Neural cell (in vitro differentiated cells): ENCODE results near the gene CNTN4. TPM values are rescaled to one million over a fixed set of nuclear protein-coding genes. Genes with fewer than 3 reads are reported as not detected.

Experiments used
- H2AFZ ChIP-seq: fragments of 200-600, 300-800 bp; sonication (generic), shearing (Covaris generic); 2 replicates; pipeline ENCODE4 v1.6.0; 2014; ENCODE audit warnings: low read depth, mild to moderate bottlenecking, antibody characterized with exemption, low read length, moderate library complexity
- H3F3A ChIP-seq: fragments of 200-600 bp; shearing (Covaris generic); 2 replicates; pipeline ENCODE4 v1.6.1; 2016; ENCODE audit warnings: mild to moderate bottlenecking, moderate library complexity, mixed read lengths, antibody characterized with exemption, low read length; ENCODE audit not compliant: insufficient read depth, poor library complexity, severe bottlenecking
- H3K27ac ChIP-seq: fragments of 200-600, 300-800 bp; sonication (generic), shearing (Covaris generic); 2 replicates; pipeline ENCODE4 v1.5.1; 2014; ENCODE audit warnings: mild to moderate bottlenecking, low read length, moderate library complexity
- H3K27me3 ChIP-seq: fragments of 300-800, 200-600 bp; sonication (generic), shearing (Covaris generic); 2 replicates; pipeline ENCODE4 v1.6.0; 2014; ENCODE audit warnings: mild to moderate bottlenecking, low read depth, low read length, moderate library complexity; ENCODE audit not compliant: insufficient read depth
- H3K36me3 ChIP-seq: fragments of 300-800, 200-600 bp; sonication (generic), shearing (Covaris generic); 2 replicates; pipeline ENCODE4 v1.5.1; 2014; ENCODE audit warnings: mild to moderate bottlenecking, antibody characterized with exemption, low read length, moderate library complexity; ENCODE audit not compliant: insufficient read depth
- H3K4me2 ChIP-seq: fragments of 300-800, 200-600 bp; sonication (generic), shearing (Covaris generic); 2 replicates; pipeline ENCODE4 v1.6.0; 2014; ENCODE audit warnings: mild to moderate bottlenecking, low read length
- H3K4me3 ChIP-seq: fragments of 300-800, 200-600 bp; sonication (generic), shearing (Covaris generic); 2 replicates; pipeline ENCODE4 v1.5.1; 2014; ENCODE audit warnings: mild to moderate bottlenecking, low read length, moderate library complexity
- H3K79me2 ChIP-seq: fragments of 200-600 bp; shearing (Covaris generic); replicated peaks from 2 replicates; pipeline ENCODE4 v1.6.0; 2014; ENCODE audit warnings: mild to moderate bottlenecking, low read length, moderate library complexity; ENCODE audit not compliant: insufficient read depth
- H3K9ac ChIP-seq: fragments of 300-800, 200-600 bp; sonication (generic), shearing (Covaris generic); 2 replicates; pipeline ENCODE4 v1.6.1; 2016; ENCODE audit warnings: mild to moderate bottlenecking, low read length, mixed read lengths
- H3K9me2 ChIP-seq: fragments of 200-600 bp; shearing (Covaris generic); 2 replicates; pipeline ENCODE4 v1.6.1; 2016; ENCODE audit warnings: mild to moderate bottlenecking, low read length, mixed read lengths; ENCODE audit not compliant: insufficient read depth
- H3K9me3 ChIP-seq: fragments of 200-600, 300-800 bp; sonication (generic), shearing (Covaris generic); 2 replicates; pipeline ENCODE4 v1.6.1; 2016; ENCODE audit warnings: mild to moderate bottlenecking, mixed run types, low read length, moderate library complexity, mixed read lengths
- H4K20me1 ChIP-seq: fragments of 200-600 bp; shearing (Covaris generic); 2 replicates; pipeline ENCODE4 v1.6.1; 2016; ENCODE audit warnings: mild to moderate bottlenecking, mixed run types; ENCODE audit not compliant: insufficient read depth
- CTCF ChIP-seq: fragments of 450-650 bp; IDR thresholded peaks from 2 replicates; pipeline ENCODE4 v1.5.1; 2014; ENCODE audit warnings: antibody characterized with exemption, mild to moderate bottlenecking, moderate library complexity; ENCODE audit not compliant: poor library complexity, severe bottlenecking
- EP300 ChIP-seq: fragments of 450-650 bp; conservative IDR thresholded peaks from 2 replicates; pipeline ENCODE4 v1.6.1; 2014; ENCODE audit warnings: antibody characterized with exemption, mild to moderate bottlenecking, moderate library complexity; ENCODE audit not compliant: poor library complexity, severe bottlenecking
- EZH2 ChIP-seq: fragments of 200-600, 300-800 bp; shearing (Covaris generic), sonication (generic); IDR thresholded peaks from 2 replicates; pipeline ENCODE4 v1.6.1; 2014; ENCODE audit warnings: antibody characterized with exemption, low read length, borderline replicate concordance, mild to moderate bottlenecking; ENCODE audit not compliant: insufficient read depth, poor library complexity, severe bottlenecking
- MXI1 ChIP-seq: fragments of 450-650 bp; conservative IDR thresholded peaks from 2 replicates; pipeline ENCODE4 v1.6.1; 2014; ENCODE audit warnings: antibody characterized with exemption, mild to moderate bottlenecking; ENCODE audit not compliant: poor library complexity, severe bottlenecking
- POLR2AphosphoS5 ChIP-seq: IDR thresholded peaks from 2 replicates; pipeline ENCODE4 v1.6.1; 2012
- RAD21 ChIP-seq: fragments of 450-650 bp; conservative IDR thresholded peaks from 2 replicates; pipeline ENCODE4 v1.6.1; 2014; ENCODE audit warnings: antibody characterized with exemption, mild to moderate bottlenecking, moderate library complexity
- SMC3 ChIP-seq: fragments of 450-650 bp; conservative IDR thresholded peaks from 2 replicates; pipeline ENCODE4 v1.6.1; 2014; ENCODE audit warnings: antibody characterized with exemption, mild to moderate bottlenecking, moderate library complexity; ENCODE audit not compliant: poor library complexity
- TAF1 ChIP-seq: IDR thresholded peaks from 2 replicates; pipeline ENCODE4 v1.6.1; 2012; ENCODE audit warnings: low read depth
- polyA plus RNA-seq: library from polyadenylated mRNA; depleted of rRNA; stranded (reverse); fragments of >200 nt; gene quantifications from 2 replicates; pipeline ENCODE4 v1.2.3, GENCODE V29; 2014
- TF ChIP-seq, protein P1 (sequence below): IDR thresholded peaks from 2 replicates; pipeline ENCODE4 v1.6.1; 2012; ENCODE audit warnings: borderline replicate concordance

The CNTN4 gene
- polyA plus RNA-seq, 1 donor from 2014 or later, result 10.6 TPM

GRCh38 chr3:3080309-3080708, 981.6 kb downstream of the CNTN4 start:
- Histone ChIP-seq H3K27me3 (no peaks in the 10 kb centered on the region), H3K9ac (no peak overlapping the region), H4K20me1 (no peaks in the 10 kb centered on the region), H3K4me2 (no peak overlapping the region), H3K9me2 (no peaks in the 10 kb centered on the region), H3K36me3 (no peaks in the 10 kb centered on the region), H2AFZ (no peak overlapping the region), H3K4me3 (no peak overlapping the region), H3K27ac (no peak overlapping the region), H3F3A (no peaks in the 10 kb centered on the region), H3K79me2 (no peaks in the 10 kb centered on the region), H3K9me3 (no peaks in the 10 kb centered on the region)
- TF ChIP-seq EP300 (no peak), SMC3 (no peak), RAD21 (no peak), EZH2 (no peak), TAF1 (no peak), POLR2AphosphoS5 (no peak), CTCF (no peak), MXI1 (no peak)
- TF ChIP-seq, protein P1, sequence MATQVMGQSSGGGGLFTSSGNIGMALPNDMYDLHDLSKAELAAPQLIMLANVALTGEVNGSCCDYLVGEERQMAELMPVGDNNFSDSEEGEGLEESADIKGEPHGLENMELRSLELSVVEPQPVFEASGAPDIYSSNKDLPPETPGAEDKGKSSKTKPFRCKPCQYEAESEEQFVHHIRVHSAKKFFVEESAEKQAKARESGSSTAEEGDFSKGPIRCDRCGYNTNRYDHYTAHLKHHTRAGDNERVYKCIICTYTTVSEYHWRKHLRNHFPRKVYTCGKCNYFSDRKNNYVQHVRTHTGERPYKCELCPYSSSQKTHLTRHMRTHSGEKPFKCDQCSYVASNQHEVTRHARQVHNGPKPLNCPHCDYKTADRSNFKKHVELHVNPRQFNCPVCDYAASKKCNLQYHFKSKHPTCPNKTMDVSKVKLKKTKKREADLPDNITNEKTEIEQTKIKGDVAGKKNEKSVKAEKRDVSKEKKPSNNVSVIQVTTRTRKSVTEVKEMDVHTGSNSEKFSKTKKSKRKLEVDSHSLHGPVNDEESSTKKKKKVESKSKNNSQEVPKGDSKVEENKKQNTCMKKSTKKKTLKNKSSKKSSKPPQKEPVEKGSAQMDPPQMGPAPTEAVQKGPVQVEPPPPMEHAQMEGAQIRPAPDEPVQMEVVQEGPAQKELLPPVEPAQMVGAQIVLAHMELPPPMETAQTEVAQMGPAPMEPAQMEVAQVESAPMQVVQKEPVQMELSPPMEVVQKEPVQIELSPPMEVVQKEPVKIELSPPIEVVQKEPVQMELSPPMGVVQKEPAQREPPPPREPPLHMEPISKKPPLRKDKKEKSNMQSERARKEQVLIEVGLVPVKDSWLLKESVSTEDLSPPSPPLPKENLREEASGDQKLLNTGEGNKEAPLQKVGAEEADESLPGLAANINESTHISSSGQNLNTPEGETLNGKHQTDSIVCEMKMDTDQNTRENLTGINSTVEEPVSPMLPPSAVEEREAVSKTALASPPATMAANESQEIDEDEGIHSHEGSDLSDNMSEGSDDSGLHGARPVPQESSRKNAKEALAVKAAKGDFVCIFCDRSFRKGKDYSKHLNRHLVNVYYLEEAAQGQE, result no peak

DNA sequence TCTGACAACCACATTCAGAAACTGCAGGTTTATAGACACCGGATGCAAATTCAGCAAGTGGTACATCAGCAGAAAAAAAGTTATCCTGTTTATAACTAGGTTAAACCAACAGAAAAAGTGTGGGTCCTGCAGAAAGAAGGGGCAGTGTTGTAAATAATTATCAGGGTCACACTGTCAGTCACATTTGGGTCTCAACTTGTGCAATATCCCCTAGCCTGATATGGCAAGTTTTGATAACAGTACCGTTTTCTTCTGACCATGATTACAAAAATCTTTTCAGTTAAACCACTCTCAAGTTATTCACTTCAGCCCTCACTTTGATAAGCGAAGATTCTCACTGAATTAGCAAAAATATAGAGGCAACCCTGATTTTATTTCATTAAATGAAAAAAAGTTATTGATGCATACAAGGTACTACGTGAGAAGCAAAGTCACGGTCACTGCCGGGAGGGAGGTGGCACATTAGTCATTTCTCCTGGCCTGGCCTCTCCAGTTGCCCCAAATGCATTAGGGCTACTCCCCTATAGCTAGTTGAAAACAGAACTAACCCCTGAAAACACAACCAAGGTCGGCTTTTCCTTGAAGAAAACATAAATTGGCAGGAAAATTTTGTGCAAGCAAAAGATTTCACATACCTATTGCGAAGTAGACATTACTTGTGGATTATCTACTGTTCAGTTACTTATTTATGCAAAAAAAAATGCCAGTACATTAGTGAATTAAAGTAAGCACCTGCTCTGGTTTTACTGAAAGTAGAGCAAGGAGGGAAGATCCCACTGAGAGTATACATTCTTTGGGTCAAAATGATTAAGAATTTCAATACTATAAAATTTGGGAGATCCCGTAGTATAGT, 982.9 kb downstream of the CNTN4 start:
- Histone ChIP-seq H3K36me3 (no peaks in the 10 kb centered on the region), H3K9ac (no peak overlapping the region), H3K27ac (no peak overlapping the region), H4K20me1 (no peaks in the 10 kb centered on the region), H3K9me2 (no peaks in the 10 kb centered on the region), H3F3A (no peaks in the 10 kb centered on the region), H3K79me2 (no peaks in the 10 kb centered on the region), H3K9me3 (no peaks in the 10 kb centered on the region), H3K27me3 (no peaks in the 10 kb centered on the region), H3K4me3 (no peak overlapping the region), H2AFZ (no peak overlapping the region), H3K4me2 (no peak overlapping the region)
- TF ChIP-seq MXI1 (no peak), RAD21 (no peak), TAF1 (no peak), EP300 (no peak), EZH2 (no peak), POLR2AphosphoS5 (no peak)
- TF ChIP-seq, protein P1, result no peak
